HG03097 (cell line): ENCODE measurements around the gene NPAS4.
"Not testable (repeated sequence)": the region's sequence is repeated elsewhere in the genome, so short reads cannot be mapped to it uniquely, and the experiment has no call there.

Source experiments
- ATAC-seq: cut with Tn5 transposase; IDR thresholded peaks from one replicate; pipeline ENCODE4 v1.9.1; 2021; ENCODE audit not compliant: unreplicated experiment, low FRiP score

NPAS4 gene

DNA sequence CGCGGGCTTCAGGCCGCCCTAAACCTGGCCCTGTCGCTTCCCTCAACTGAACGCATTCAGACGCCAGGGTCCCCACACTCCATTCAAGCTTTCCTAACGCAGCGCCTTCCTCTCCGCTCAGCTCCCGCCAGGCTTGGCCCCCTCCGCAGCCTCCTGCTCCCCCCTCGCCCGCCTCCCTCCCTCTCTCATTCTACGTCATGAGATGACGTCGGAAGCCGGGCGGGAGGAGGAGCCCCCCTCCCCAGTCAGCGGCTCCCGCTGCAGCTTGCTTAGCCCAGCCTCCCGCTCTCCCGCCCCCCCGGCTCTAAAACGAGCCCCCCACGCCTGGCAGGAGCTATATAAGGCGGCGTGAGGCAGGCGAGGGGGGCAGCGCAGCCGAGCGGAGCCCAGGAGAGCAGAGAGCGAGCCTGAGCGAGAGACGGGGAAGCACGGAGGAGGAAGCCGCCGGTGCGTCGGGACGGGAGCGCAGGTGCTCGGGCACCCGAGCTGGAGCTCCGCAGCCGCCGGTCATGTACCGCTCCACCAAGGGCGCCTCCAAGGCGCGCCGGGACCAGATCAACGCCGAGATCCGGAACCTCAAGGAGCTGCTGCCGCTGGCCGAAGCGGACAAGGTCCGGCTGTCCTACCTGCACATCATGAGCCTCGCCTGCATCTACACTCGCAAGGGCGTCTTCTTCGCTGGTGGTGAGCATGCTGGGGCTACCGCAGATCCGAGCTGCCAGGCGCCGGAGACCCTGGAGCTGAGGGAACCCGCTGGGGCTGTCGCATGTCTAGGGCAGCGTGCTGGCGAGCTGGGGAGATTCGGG lies at the start of gene NPAS4:
Gene NPAS4 (plus strand): TSS at position 365 of the 806 bp plus-strand sequence. CDS start 145 bp downstream, at position 510.
- ATAC-seq: no peak

GRCh38 chr11:66371627-66372415 lies 49.0 kb upstream of the NPAS4 start, which contains the start of gene SLC29A2:
Gene SLC29A2 (minus strand): TSS chr11:66371760. CDS start chr11:66371591, 169 bp downstream.
- ATAC-seq: peak; percentile 54

- no peak for ATAC-seq
Measured at GRCh38 chr11:66373265-66373664, 47.6 kb upstream of the NPAS4 start.

DNA sequence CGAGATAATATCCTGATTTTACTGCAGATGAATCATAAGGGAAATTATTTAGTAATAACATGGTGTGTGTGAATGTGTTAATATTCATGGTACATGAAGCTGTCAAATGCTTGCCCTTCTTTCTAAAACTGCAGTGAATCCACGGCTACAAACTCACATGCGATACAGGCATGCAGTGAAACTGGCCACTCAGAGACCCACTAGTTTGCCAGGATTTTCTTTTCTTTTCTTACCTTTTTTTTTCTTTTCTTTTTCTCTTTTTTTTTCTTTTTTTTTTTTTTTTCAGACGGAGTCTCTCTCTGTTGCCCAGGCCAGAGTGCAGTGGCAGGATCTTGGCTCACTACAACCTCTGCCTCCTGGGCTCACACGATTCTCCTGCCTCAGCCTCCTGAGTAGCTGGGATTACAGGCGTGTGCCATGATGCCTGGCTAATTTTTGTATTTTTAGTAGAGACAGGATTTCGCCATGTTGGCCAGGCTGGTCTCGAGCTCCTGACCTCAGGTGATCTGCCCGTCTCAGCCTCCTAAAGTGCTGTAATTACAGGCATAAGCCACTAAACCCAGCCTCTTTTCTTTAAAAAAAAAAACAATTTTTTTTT lies 47.0 kb upstream of the NPAS4 start:
- not testable (repeated sequence) for ATAC-seq

GRCh38 chr11:66380264-66380663 lies 40.6 kb upstream of the NPAS4 start:
- not testable (repeated sequence) for ATAC-seq

DNA sequence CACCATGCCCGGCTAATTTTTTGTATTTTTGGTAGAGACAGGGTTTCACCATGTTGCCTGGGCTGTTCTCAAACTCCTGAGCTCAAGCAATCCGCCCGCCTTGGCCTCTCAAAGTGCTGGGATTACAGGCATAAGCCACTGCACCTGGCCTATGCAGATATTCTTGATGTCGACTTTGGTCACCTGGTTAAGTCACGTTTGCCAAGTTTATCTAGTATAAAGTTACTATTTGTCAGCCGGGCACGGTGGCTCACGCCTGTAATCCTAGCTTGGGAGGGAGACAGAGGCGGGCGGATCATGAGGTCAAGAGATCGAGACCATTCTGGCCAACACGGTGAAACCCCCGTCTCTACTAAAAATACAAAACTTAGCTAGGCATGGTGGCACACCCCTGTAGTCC lies 36.5 kb upstream of the NPAS4 start:
- ATAC-seq: not testable (repeated sequence)

GRCh38 chr11:66386171-66387069 lies 34.4 kb upstream of the NPAS4 start:
- no peak for ATAC-seq

GRCh38 chr11:66388780-66389386 lies 32.0 kb upstream of the NPAS4 start:
- no peak for ATAC-seq

GRCh38 chr11:66391322-66391721 lies 29.5 kb upstream of the NPAS4 start:
- ATAC-seq: no peak

DNA sequence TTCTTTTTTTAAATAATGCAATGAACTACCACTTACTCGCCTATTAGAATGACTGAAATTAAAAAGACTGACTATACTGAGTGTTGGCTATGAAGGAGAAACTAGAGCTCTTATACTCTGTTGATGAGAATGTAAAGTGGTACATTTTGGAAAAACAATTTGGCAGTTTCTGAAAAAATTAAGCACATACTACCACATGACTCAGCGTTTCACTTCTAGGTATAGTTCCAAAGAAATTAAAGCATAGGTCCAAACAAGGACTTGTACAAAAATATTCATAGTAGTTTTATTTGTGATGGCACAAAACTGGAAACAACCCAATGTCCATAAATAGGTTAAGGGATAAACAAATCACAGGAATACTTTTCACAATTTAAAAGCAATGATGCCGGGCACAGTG lies 26.9 kb upstream of the NPAS4 start:
- ATAC-seq: no peak

- no peak for ATAC-seq
Measured at GRCh38 chr11:66407651-66408050, 13.2 kb upstream of the NPAS4 start.

- peak; percentile 80 for ATAC-seq
Measured at GRCh38 chr11:66408488-66409214, 12.2 kb upstream of the NPAS4 start.

DNA sequence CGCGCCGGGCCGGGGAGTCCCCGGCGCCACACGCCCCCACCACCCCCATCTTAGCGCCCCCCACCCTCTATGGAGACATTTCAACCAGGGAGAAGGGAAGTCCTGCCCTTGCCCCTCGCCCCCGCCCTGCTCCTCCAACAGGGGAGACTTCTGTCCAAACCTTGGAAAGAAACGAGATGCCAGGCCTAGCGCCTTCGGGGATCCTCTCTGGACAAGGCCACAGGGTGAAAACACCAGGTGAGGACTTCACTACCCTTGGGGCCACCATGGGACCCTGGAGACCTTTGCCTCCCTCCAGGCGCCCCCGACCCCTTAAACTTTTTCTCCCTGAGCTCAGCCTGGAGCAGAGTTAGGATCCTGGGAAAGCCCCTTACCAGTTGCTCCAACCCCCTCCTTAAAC lies 11.6 kb upstream of the NPAS4 start:
- ATAC-seq: no peak

DNA sequence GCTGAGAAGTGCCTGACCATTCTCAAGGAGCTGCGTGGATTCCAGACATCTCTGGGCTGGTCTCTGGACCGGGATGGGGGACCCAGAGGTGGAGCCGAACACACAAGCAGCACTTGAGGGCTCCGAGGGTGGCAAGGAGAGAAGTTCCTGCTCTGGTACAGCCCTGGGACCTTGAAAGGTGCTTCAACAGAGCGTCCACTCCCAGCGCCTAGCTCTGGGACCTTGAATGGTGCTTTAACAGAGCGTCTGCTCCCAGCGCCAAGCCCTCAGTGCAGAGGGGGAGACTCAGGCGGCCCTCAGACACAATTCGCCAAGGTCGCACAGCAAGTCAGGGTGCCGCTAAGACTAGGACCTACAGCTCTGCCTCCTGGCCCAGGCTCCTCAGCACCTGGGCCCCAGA lies 10.6 kb upstream of the NPAS4 start:
- ATAC-seq: no peak

DNA sequence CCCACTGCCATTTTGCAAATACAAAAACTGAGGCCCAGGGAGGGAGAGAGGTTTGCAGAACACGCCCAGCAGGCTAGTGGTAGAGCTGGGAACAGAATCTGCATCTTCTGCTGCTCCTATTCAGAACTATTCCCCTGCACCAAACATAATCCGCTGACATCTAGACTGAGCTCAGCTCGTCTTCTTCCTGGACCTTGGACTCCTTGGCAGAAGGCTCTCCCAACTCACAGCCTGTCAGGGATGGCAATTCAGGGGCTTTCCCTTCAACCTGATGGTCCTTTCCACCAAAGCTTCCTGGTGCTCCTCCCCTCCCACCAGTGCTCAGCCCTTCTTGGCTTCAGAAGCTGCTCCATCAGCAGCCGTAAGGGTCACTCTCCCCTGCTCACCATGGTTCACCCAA lies 9.5 kb upstream of the NPAS4 start:
- ATAC-seq: no peak

- ATAC-seq: no peak
Measured at GRCh38 chr11:66412110-66412509, 8.7 kb upstream of the NPAS4 start.

GRCh38 chr11:66413167-66413566 lies 7.7 kb upstream of the NPAS4 start:
- ATAC-seq: no peak

- no peak for ATAC-seq
Measured at GRCh38 chr11:66414120-66414934, 6.5 kb upstream of the NPAS4 start.
